Right lobe of liver (tissue), 6 donors: ENCODE data around the gene TXNIP. TPM values are rescaled to one million over a fixed set of nuclear protein-coding genes. Genes with fewer than 3 reads are reported as not detected.

ENCODE experiments used
- ATAC-seq, 4 donors: fragments of 200-7000 bp; cut with Tn5 transposase; one replicate each; pipeline ENCODE4 v1.9.1; 2020; ENCODE audit warnings: mild to moderate bottlenecking in 4 of 4, moderate library complexity in 4 of 4
- DNase-seq, 3 donors: peaks; one replicate each; pipeline ENCODE4 v3.0.0-alpha.2; 2020
- H3K27ac ChIP-seq, 3 donors: fragments of 200-600 bp; one replicate each; pipeline ENCODE4 v1.8.0; 2022
- H3K27me3 ChIP-seq, 2 donors: fragments of 200-600 bp; one replicate each; pipeline ENCODE4 v1.8.0; 2022
- H3K36me3 ChIP-seq, 4 donors: fragments of 200-600 bp; sonication (generic) in 1 of 4; one replicate each; pipeline versions ENCODE4 v1.5.1 to v1.8.0; 2017 to 2022; ENCODE audit warnings: control low read depth in 1 of 4
- H3K4me1 ChIP-seq, 4 donors: fragments of 200-600 bp; sonication (generic) in 1 of 4; one replicate each; pipeline versions ENCODE4 v1.5.1 to v1.8.0; 2017 to 2022; ENCODE audit warnings: control low read depth in 1 of 4
- H3K4me3 ChIP-seq, 3 donors: fragments of 200-600 bp; one replicate each; pipeline ENCODE4 v1.8.0; 2022
- H3K9me3 ChIP-seq, 4 donors: fragments of 200-600 bp; sonication (generic) in 1 of 4; one replicate each; pipeline versions ENCODE4 v1.5.1 to v1.8.0; 2017 to 2022; ENCODE audit warnings: control low read depth in 1 of 4
- POLR2A ChIP-seq: fragments of 450-650 bp; IDR thresholded peaks from one replicate; pipeline ENCODE4 v1.6.1; 2017; ENCODE audit warnings: antibody characterized with exemption, mild to moderate bottlenecking
- WGBS: methylation state at CpG from one replicate; pipeline ENCODE4 v1.1.6; 2018; ENCODE audit warnings: low coverage, low lambda C conversion rate; ENCODE audit not compliant: insufficient coverage; ENCODE audit errors: missing lambda C conversion rate; 5-methylcytosine and 5-hydroxymethylcytosine counted together
- intact Hi-C, 2 donors: fragments of 100-400 bp; cut with DNase I; formaldehyde crosslinking; loops; one replicate each; pipeline versions ENCODE4 v1.11.2 to v1.14.1; 2022
- total RNA-seq, 6 experiments: library from RNA; depleted of rRNA in 2 of 6; stranded (reverse); fragments of >200 nt in 2 of 6; fragmentation: NEBNext Ultra II Directional in 3 of 6; extraction: Animal tissue kit (Norgen Biotek cat#: 25700) in 3 of 6; gene quantifications; one replicate each; pipeline versions ENCODE4 v1.1.0 to v1.2.4, GENCODE V29; 2016 to 2023
- TF ChIP-seq, protein P1 (sequence below), 4 donors: fragments of 200-600 bp in 3 of 4; fragments of 450-650 bp in 1 of 4; IDR thresholded peaks; one replicate each; pipeline versions ENCODE4 v1.5.1 to v1.8.0; 2016 to 2022; ENCODE audit warnings: antibody characterized with exemption in 4 of 4, mild to moderate bottlenecking in 2 of 4
- donor health status: DM: no; HTN: yes; CAD: no.
- donor health status: DM: no; HTN: no; CAD: no.
- donor health status: DM: no; HTN: no; CAD: no.
- donor health status: DM: no; HTN: yes; CAD: no.
- donor health status: DM: no; HTN: yes; CAD: no.

Gene TXNIP
- total RNA-seq, 6 experiments from 2014 or later, result 56.3 to 398 (median 134) TPM

DNA sequence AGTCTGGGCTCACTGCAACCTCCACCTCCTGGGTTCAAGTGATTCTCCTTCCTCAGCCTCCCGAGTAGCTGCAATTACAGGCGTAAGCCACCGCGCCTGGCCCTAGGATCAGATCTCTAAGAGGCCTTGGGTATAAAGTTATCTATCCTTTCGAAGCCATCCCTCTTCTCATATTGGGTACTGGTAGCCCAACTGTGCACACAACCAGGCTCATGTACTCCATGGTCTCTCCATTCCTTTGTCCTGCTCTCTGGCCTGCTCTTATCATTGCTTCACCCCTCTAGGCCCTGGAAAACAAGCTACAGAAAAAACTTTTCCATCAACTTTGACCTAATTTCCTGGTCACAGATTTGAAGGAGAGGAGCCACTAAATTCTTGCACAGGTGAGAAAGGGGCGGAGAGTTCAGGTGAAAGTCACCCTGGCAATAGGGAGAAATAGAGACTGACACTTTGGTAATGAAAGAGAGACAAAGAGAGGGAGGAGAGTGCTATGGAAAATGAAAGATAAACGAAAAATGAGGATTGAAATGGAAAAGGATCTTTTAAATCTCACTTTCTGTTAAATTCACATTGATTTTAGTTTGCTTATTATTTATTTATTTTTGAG lies 6.0 kb downstream of the TXNIP start:
- 64% methylated on average over 7 of the region's 7 CpGs for WGBS

DNA sequence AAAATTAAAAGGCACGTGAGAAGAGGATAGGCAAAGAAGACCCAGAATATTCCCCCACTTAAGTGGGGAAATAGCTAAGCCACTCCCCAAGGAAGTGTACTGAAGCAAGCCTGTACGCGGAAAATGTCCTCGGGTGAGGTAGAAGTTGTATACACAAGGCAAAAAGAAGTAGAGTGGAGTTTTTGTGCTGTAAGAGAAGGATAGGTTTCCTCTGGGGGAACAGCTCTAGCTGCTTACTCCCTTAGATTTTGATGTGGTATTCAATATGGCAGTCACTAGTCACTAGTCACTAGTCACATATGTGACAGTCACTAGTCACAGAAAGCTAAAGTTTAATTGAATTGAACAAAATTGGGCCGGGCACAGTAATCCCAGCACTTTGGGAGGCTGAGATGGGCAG lies 7.6 kb downstream of the TXNIP start:
- intact Hi-C loops, result no loop called here
- Histone ChIP-seq H3K27me3 (no peaks in the 10 kb centered on the region), H3K27ac (no peak overlapping the region), H3K4me1 (peaks cover 0 to 45% (median 19%) of the 10 kb centered on the region in 4 donors), H3K9me3 (no peaks in the 10 kb centered on the region), H3K4me3 (no peak overlapping the region), H3K36me3 (peaks cover 0 to 13% (median 8%) of the 10 kb centered on the region in 4 donors)
- WGBS, result 45% methylated on average over 5 of the region's 5 CpGs
- ATAC-seq (no peak), DNase-seq (no peak)
- TF ChIP-seq, protein P1, sequence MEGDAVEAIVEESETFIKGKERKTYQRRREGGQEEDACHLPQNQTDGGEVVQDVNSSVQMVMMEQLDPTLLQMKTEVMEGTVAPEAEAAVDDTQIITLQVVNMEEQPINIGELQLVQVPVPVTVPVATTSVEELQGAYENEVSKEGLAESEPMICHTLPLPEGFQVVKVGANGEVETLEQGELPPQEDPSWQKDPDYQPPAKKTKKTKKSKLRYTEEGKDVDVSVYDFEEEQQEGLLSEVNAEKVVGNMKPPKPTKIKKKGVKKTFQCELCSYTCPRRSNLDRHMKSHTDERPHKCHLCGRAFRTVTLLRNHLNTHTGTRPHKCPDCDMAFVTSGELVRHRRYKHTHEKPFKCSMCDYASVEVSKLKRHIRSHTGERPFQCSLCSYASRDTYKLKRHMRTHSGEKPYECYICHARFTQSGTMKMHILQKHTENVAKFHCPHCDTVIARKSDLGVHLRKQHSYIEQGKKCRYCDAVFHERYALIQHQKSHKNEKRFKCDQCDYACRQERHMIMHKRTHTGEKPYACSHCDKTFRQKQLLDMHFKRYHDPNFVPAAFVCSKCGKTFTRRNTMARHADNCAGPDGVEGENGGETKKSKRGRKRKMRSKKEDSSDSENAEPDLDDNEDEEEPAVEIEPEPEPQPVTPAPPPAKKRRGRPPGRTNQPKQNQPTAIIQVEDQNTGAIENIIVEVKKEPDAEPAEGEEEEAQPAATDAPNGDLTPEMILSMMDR (IDR thresholded peaks at IDR 0.05), result no peak
- no peak for TF ChIP-seq POLR2A

More for the DNA sequence above, 6.0 kb downstream of the TXNIP start:
- DNase-seq (peak in 1 of 3 donors; percentile 41), ATAC-seq (peak in 2 of 4 donors; percentile 19 to 31)
- intact Hi-C loops, result no loop called here
- Histone ChIP-seq H3K9me3 (no peaks in the 10 kb centered on the region), H3K36me3 (peaks cover 0 to 29% (median 23%) of the 10 kb centered on the region in 4 donors), H3K27ac (peak overlapping the region in 1 of 3 donors; percentile 37), H3K4me3 (no peak overlapping the region), H3K4me1 (peaks cover 0 to 50% (median 19%) of the 10 kb centered on the region in 4 donors), H3K27me3 (no peaks in the 10 kb centered on the region)
- TF ChIP-seq POLR2A, result no peak
- TF ChIP-seq, protein P1 (IDR thresholded peaks at IDR 0.05), result no peak

DNA sequence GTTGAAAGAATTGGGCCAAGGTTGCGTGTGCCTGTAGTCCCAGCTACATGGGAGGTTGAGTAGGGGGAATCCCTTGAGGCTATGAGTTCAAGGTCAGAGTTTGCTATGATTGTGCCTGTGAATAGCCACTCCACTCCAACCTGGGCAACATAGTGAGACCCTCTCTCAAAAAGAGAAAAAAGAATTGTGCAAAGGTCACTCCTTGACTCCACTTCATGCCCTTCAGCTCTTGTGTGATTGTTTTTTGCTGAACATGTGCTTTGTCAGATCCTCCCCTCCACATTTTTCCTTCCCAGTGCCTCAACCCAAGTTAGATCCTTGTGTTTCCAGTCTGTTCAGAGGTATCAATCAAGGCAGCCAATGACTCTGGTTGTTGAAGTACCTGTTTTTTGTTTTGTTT lies 8.5 kb downstream of the TXNIP start:
- Histone ChIP-seq H3K27me3 (no peaks in the 10 kb centered on the region), H3K9me3 (no peaks in the 10 kb centered on the region), H3K27ac (no peak overlapping the region), H3K36me3 (peaks cover 0 to 4% (median 1%) of the 10 kb centered on the region in 4 donors), H3K4me3 (no peak overlapping the region), H3K4me1 (peaks cover 0 to 45% (median 15%) of the 10 kb centered on the region in 4 donors)
- intact Hi-C loops, result no loop called here
- 86% methylated on average over 1 of the region's 1 CpG for WGBS
- ATAC-seq (no peak), DNase-seq (no peak)
- TF ChIP-seq, protein P1 (IDR thresholded peaks at IDR 0.05), result no peak
- TF ChIP-seq POLR2A, result no peak

DNA sequence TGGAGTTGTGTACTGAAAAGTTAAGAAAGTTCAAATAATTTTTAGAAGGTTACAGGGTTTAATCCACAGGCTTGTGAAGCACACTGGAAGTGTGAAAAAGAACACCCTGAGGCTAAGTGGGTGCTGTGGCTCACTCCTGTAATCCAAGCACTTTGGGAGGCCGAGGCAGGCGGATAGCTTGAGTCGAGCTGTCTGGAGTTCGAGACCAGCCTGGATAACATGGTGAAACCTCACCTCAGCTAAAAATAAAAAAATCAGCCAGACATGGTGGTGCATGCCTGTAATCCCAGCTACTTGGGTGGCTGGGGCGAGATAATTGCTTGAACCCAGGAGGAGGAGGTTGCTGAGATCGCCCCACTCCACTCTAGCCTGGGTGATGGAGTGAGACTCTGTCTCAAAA lies 9.8 kb downstream of the TXNIP start:
- Histone ChIP-seq H3K4me1 (peaks cover 0 to 55% (median 11%) of the 10 kb centered on the region in 4 donors), H3K36me3 (no peaks in the 10 kb centered on the region), H3K27ac (peak overlapping the region in 2 of 3 donors; percentile 57 to 59), H3K27me3 (no peaks in the 10 kb centered on the region), H3K4me3 (no peak overlapping the region), H3K9me3 (no peaks in the 10 kb centered on the region)
- WGBS, result 96% methylated on average over 6 of the region's 6 CpGs
- no peak for ATAC-seq
- intact Hi-C loops, result no loop called here
- DNase-seq, result no peak
- TF ChIP-seq, protein P1 (IDR thresholded peaks at IDR 0.05), result no peak
